PC-3 (cell line): Measurements from ENCODE around the gene MBNL3.

Experiments
- EZH2 ChIP-seq: fragments of 300-600 bp; sonication (generic); IDR thresholded peaks from one replicate; pipeline ENCODE4 v1.6.1; 2017; ENCODE audit warnings: antibody characterized with exemption, mild to moderate bottlenecking, low read length; ENCODE audit not compliant: unreplicated experiment
- EZH2phosphoT487 ChIP-seq: fragments of 300-600 bp; sonication (generic); IDR thresholded peaks from 2 replicates; pipeline ENCODE4 v1.6.1; 2018; ENCODE audit warnings: mild to moderate bottlenecking, antibody characterized with exemption, low read length, borderline replicate concordance
- TF ChIP-seq, protein P1 (sequence below): fragments of 300-600 bp; sonication (generic); conservative IDR thresholded peaks from 2 replicates; pipeline ENCODE4 v1.5.1; 2017; ENCODE audit warnings: antibody characterized with exemption, low read depth, mild to moderate bottlenecking, low read length

DNA sequence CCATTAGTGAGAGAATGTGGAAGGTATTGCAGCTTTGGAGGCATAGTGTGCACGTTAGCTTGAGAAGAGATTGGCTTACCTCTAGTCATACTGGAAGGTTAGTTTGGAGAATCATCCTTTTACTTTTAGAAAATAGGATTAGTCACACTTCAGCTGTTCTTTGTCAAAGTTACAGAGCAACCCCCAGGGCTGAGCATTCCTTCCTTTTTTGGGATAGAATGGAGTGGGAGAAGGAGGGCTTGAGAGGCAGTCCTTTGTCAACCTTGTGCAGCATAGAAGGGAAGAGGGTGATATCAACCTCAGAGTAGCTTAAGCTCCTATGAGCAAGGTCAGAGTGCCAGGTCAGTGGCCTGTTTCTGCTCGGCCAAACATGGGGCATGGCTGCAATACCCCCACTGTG lies 8.6 kb upstream of the MBNL3 start:
- TF ChIP-seq, protein P1, sequence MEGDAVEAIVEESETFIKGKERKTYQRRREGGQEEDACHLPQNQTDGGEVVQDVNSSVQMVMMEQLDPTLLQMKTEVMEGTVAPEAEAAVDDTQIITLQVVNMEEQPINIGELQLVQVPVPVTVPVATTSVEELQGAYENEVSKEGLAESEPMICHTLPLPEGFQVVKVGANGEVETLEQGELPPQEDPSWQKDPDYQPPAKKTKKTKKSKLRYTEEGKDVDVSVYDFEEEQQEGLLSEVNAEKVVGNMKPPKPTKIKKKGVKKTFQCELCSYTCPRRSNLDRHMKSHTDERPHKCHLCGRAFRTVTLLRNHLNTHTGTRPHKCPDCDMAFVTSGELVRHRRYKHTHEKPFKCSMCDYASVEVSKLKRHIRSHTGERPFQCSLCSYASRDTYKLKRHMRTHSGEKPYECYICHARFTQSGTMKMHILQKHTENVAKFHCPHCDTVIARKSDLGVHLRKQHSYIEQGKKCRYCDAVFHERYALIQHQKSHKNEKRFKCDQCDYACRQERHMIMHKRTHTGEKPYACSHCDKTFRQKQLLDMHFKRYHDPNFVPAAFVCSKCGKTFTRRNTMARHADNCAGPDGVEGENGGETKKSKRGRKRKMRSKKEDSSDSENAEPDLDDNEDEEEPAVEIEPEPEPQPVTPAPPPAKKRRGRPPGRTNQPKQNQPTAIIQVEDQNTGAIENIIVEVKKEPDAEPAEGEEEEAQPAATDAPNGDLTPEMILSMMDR: no peak
- no peak for TF ChIP-seq EZH2phosphoT487
- TF ChIP-seq EZH2: no peak
